Measurements from ENCODE around the gene PLPP3.

GRCh38 chr1:56502700-56503245 is 76.6 kb downstream of the PLPP3 start:
- TF ChIP-seq, protein P1, sequence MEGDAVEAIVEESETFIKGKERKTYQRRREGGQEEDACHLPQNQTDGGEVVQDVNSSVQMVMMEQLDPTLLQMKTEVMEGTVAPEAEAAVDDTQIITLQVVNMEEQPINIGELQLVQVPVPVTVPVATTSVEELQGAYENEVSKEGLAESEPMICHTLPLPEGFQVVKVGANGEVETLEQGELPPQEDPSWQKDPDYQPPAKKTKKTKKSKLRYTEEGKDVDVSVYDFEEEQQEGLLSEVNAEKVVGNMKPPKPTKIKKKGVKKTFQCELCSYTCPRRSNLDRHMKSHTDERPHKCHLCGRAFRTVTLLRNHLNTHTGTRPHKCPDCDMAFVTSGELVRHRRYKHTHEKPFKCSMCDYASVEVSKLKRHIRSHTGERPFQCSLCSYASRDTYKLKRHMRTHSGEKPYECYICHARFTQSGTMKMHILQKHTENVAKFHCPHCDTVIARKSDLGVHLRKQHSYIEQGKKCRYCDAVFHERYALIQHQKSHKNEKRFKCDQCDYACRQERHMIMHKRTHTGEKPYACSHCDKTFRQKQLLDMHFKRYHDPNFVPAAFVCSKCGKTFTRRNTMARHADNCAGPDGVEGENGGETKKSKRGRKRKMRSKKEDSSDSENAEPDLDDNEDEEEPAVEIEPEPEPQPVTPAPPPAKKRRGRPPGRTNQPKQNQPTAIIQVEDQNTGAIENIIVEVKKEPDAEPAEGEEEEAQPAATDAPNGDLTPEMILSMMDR (conservative IDR thresholded peaks at IDR 0.05; ENCODE audit: low read depth in 2 of 2), result no peak
- TF ChIP-seq ETS1 (IDR thresholded peaks at IDR 0.05) (no peak), POLR2AphosphoS5 (IDR thresholded peaks at IDR 0.05; ENCODE audit: low read depth) (no peak), EZH2 (IDR thresholded peaks at IDR 0.05; ENCODE audit: low read depth, unreplicated experiment) (no peak), ZNF114 (CRISPR knock-in tag; IDR thresholded peaks at IDR 0.05) (no peak), CREB1 (CRISPR knock-in tag; IDR thresholded peaks at IDR 0.05; ENCODE audit: low read depth) (no peak)
- TF ChIP-seq, protein P2, sequence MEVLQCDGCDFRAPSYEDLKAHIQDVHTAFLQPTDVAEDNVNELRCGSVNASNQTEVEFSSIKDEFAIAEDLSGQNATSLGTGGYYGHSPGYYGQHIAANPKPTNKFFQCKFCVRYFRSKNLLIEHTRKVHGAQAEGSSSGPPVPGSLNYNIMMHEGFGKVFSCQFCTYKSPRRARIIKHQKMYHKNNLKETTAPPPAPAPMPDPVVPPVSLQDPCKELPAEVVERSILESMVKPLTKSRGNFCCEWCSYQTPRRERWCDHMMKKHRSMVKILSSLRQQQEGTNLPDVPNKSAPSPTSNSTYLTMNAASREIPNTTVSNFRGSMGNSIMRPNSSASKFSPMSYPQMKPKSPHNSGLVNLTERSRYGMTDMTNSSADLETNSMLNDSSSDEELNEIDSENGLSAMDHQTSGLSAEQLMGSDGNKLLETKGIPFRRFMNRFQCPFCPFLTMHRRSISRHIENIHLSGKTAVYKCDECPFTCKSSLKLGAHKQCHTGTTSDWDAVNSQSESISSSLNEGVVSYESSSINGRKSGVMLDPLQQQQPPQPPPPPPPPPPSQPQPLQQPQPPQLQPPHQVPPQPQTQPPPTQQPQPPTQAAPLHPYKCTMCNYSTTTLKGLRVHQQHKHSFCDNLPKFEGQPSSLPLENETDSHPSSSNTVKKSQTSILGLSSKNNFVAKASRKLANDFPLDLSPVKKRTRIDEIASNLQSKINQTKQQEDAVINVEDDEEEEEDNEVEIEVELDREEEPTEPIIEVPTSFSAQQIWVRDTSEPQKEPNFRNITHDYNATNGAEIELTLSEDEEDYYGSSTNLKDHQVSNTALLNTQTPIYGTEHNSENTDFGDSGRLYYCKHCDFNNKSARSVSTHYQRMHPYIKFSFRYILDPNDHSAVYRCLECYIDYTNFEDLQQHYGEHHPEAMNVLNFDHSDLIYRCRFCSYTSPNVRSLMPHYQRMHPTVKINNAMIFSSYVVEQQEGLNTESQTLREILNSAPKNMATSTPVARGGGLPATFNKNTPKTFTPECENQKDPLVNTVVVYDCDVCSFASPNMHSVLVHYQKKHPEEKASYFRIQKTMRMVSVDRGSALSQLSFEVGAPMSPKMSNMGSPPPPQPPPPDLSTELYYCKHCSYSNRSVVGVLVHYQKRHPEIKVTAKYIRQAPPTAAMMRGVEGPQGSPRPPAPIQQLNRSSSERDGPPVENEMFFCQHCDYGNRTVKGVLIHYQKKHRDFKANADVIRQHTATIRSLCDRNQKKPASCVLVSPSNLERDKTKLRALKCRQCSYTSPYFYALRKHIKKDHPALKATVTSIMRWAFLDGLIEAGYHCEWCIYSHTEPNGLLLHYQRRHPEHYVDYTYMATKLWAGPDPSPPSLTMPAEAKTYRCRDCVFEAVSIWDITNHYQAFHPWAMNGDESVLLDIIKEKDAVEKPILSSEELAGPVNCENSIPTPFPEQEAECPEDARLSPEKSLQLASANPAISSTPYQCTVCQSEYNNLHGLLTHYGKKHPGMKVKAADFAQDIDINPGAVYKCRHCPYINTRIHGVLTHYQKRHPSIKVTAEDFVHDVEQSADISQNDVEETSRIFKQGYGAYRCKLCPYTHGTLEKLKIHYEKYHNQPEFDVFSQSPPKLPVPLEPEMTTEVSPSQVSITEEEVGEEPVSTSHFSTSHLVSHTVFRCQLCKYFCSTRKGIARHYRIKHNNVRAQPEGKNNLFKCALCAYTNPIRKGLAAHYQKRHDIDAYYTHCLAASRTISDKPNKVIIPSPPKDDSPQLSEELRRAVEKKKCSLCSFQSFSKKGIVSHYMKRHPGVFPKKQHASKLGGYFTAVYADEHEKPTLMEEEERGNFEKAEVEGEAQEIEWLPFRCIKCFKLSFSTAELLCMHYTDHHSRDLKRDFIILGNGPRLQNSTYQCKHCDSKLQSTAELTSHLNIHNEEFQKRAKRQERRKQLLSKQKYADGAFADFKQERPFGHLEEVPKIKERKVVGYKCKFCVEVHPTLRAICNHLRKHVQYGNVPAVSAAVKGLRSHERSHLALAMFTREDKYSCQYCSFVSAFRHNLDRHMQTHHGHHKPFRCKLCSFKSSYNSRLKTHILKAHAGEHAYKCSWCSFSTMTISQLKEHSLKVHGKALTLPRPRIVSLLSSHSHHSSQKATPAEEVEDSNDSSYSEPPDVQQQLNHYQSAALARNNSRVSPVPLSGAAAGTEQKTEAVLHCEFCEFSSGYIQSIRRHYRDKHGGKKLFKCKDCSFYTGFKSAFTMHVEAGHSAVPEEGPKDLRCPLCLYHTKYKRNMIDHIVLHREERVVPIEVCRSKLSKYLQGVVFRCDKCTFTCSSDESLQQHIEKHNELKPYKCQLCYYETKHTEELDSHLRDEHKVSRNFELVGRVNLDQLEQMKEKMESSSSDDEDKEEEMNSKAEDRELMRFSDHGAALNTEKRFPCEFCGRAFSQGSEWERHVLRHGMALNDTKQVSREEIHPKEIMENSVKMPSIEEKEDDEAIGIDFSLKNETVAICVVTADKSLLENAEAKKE (CRISPR knock-in tag; IDR thresholded peaks at IDR 0.05), result no peak
